Measurements from ENCODE around the gene WNT7B.

- no peak for TF ChIP-seq CTCF (conservative IDR thresholded peaks at IDR 0.05; ENCODE audit: low read length)
- TF ChIP-seq EZH2phosphoT487 (IDR thresholded peaks at IDR 0.05; ENCODE audit: borderline replicate concordance), result no peak
Observed at GRCh38 chr22:45879552-45879949, 97.4 kb downstream of the WNT7B start.

All from Loucy (cell line).